Right hindlimb (tissue), 1 donor: Measurements from ENCODE around the gene NFKB1.
A peak's percentile ranks its signal among the peaks of the same experiment; 100 is the strongest.

ENCODE experiments used
- DNase-seq: peaks from one replicate; pipeline ENCODE4 v3.0.0-alpha.2; 2018

The NFKB1 gene

DNA sequence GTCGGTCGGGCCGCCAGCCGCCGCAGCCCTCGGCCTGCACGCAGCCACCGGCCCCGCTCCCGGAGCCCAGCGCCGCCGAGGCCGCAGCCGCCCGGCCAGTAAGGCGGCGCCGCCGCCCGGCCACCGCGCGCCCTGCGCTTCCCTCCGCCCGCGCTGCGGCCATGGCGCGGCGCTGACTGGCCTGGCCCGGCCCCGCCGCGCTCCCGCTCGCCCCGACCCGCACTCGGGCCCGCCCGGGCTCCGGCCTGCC, 213 bp downstream of the NFKB1 start:
- DNase-seq, result no peak

DNA sequence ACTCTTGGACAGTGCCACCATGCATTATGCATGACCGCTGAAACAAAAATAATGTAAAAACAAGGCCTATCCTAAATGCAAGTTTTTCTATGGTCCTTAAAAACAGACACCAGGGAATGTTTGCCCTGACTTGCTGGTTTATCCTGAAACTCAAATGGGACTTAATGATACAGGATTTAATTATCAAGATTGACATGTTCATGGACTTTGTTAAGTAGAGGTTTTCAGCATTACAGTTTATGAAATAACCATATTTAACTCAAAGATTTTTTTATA, 1.3 kb downstream of the NFKB1 start:
- no peak for DNase-seq

DNA sequence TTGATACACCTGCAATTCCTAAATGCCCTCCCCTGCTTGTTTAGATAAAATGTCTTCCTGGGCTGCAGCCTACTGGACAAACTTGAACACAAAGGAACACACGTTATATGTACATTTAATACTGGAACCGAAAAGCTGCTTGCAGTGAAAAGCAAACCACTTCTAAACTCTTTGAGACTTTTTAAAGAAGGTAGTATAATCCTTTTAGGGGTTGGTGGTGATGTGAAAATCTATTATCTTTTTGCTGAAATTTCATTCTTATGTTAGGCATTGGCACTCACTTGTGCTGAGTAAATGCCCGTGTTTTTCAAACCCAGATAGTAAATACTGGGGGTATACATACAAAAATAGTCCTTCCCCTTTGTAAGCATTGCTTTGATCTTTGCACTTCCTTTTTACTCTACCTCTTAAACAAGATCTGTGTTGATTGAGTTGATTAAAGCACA, 2.2 kb downstream of the NFKB1 start:
- no peak for DNase-seq

DNA sequence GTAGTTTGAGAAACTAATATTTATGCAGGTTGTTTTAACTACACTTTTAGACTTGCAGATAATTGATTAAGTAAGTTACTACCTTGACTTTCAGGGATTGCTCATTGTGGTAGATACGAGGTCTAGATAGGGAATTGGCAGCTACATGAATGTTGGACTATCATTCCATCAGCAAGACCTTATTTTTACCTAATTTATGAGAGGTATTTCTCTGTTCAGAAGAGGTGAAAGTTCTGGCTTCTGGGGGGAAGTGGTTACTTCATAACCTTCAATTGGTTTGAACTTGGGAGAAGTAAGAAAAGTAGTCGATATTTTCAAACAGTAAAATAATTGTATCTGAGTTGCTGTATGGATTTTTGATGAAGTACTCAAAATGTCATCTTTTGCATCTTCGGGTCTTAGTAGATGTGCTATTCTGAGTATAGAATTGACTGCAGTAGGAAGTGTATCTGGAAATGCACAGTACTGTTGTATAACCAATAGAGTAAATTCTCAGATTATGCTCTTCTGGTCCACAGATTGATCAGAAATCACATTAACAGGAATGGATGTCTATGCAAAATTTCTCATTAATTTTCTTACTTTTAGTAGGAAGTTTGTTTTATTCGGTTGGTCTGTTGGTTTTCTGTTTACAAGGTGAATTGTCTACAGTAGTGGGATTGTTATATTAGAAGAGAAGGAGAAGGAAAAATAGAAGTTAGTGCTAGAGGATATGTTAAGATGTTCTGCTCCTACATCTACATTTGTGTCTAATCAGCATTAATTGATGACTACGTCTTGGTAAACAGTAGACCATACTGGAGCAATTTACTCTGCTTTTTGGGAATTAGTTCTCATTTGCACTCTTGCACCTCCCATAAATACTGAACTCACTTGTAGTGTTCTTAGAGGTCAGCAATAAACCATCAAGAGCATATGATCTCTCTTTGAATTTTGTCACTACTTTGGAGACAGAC, 3.0 kb downstream of the NFKB1 start:
- no peak for DNase-seq

DNA sequence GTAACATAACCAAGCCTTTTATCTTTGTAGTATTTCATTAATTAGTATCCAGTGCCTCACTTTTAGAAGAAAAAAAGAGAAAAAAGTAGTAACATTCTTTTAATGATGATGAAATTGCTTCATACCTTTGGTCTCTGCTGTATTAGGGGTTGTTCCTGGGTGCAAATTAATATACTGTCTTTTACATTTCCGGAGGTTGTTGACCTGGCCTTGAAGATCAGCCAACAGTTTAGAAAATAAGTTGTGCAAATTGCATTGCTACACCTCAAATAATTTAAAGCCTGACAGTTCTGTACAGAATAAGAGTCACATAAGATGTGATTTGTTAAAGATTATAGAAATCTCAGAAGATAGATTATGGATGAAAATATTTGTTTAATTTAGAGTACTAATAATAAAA, 3.8 kb downstream of the NFKB1 start:
- no peak for DNase-seq

DNA sequence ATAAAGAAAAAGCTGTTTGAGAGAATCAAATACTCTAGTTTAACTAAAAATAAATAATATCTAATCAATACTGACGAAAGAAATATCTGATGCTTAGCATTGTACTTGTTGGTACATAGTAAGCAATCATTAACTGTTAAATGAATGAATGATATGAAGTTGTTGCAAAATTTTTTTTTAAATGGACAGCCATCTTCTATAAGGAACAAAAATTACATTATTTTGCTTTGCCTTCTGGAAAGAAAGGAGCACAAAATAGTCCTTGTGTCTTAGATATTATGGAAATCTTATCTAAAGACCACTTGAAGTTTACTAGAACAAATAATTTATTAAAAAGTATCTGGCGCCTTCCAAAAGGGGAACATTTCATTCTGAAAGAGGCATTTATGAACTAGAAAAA, 4.5 kb downstream of the NFKB1 start:
- DNase-seq, result no peak

DNA sequence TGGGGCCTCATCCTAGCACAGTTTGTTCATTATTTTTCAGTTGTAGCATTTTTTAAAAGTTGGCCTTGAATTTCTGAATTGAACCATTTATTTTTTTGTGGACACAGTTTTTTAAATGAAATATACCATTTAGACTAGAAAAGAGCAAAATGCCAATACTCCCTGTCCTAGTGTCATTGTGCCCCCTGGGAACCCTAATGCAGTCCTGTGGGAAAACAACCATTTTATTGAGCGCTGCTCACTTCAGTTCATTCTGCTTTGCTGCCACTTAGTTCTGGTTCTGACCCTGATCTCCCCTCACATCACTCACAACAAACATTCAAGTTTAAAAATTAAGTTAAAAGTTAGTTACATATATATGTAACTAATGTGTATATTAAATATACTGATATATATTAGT, 5.4 kb downstream of the NFKB1 start:
- no peak for DNase-seq

DNA sequence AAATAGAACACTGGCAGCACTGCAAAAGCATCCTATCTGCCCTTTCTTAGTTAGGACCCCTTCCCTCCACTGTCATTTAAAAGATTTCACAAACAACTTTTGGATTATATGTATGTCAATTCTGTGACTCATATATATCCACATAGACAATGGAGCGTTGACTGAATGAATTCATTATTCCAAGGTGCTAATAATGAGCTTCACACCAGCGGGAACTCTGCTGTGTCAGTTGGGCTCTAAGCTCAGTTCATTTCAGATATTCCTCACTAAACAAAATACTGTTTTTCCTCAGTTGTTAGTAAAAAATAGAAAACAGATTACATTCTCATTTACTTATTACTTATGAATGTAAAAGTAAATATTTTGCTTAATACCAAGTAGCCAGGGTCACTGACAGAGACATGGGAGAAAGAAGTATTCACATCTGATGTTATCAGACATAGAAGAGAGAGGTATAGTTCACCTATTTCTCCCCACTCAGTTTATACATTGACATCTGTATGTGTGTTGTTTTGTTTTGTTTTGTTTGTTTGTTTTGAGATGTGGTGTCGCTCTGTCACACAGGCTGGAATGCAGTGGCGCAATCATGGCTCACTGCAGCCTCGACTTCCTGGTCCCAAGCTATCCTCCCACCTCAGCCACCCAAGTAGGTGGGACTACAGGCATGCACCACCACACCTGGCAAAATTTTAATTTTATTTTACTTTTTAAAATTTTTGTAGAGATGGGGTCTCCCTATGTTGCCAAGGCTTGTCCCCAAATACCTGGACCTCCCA, 10.9 kb downstream of the NFKB1 start:
- DNase-seq, result no peak

DNA sequence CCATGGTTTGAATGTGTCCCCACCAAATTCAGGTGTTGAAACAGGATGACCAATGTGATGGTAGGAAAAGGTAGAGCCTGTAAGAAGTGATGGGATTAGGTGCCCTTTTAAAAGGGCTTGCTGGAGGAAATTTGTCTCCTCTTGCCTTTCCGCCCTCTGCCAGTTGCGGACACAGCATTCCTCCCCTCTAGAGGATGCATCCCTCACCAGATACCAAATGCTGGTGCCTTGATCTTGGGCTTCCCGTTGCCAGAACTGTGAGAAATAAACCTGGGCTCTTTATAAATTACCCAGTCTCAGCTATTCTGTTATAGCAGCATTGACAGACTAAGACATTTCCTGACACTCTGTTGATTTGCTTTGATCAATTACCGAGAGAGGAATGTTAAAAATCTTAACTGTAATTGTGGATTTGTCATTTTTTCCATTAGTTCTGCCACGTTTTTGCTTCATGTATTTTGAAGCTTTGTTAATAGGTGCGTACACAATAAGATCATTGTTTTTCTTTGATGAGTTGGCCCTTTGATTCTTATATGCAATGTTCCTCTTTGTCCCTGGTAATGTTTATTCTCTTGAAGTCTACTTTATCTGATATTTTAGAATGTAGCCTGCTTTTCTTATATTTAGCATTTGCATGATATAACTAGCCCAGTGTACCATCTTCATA, 13.3 kb downstream of the NFKB1 start:
- no peak for DNase-seq

DNA sequence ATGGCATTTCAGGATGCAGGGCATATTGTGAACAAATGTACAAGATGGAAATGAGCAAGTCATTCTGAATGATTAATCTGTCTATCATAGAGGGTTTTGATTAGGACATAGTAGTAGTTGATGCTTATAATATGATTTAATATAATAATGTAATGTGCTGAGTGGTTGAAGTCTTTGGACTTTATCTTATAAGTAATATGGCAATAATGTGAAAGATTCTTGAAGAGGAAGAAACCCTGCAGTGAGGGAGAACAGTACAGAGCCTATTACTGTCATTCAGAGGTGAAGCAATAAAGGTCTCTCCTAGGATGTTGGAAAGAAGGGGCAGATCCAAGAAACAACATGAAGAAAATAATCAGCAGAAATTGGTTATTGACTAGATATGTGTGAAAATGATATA, 16.6 kb downstream of the NFKB1 start:
- DNase-seq, result no peak

DNA sequence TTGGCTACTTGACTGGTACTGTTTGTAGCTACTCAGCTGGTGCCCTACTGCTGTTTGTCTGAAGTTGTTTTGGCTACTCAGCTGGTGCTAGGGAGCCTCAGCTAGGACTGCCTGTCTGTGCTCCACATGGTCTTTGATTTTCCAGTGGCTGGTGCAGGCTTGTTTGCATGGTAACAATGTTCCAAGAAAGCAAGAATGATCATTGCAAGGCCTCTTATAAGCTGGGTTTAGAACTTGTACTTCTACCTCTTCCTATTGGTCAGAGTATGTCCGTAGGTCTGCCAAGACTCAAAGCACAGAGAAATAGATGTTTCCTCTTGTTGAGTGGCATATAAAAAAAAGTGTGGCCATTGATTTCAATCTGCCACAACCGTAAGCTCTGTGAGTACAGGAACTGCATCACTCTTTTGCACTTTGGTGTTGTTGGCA, 17.6 kb downstream of the NFKB1 start:
- DNase-seq, result no peak

DNA sequence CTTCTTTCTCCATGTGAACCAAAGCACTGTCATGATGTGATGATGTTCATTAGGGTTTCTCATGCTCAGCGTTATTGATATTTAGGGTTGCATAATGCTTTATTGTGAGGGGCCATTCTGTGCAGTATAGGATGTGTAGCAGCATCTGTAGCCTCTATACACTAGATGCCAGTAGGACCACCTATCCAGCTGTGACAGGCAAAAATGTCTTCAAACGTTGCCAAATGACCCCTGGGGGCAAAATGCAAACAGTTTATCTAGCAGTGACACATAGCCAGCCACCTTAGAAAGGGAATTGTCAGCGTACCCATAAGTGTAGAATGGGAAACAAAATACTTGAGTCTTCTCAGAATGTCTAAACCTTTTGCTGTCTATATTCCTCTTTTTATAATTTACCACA, 18.8 kb downstream of the NFKB1 start:
- no peak for DNase-seq

DNA sequence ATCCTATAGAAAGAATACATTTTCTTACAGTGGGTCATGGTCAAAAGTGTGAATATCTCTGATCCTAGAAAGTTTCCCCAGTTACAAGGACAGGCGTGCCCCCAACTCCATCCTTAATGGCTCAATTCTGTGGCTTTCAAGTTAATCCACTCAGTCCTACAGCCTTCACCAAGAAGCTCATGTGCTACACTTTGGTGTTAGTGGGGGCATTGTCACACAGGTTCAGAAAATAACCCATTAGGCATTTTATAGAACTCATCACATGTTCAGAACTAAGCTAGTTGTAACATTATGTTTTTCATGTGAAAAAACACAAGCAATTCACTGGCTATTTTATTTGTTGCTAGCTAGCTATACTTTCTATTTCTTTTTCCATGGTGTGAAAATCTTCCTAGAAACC, 20.4 kb downstream of the NFKB1 start:
- no peak for DNase-seq

DNA sequence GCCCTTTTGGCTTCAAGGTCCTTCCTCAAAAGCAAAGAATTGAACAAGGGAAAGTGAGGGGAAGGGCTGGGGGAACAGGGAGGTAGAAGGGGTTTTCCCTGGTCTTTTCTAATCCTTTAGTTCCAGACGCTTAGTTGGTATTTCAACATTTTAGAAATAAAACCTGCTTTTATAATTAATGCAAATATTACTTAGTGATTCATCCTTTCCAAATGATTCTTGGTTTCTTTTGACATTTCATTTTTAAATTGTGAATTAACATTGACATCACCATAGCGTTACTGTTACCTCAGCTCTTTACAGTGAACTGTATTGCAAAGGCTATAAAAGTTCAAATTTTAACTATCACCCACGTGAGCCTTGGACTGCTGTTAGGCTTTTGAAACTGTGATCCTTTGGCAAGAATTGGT, 20.9 kb downstream of the NFKB1 start:
- no peak for DNase-seq

DNA sequence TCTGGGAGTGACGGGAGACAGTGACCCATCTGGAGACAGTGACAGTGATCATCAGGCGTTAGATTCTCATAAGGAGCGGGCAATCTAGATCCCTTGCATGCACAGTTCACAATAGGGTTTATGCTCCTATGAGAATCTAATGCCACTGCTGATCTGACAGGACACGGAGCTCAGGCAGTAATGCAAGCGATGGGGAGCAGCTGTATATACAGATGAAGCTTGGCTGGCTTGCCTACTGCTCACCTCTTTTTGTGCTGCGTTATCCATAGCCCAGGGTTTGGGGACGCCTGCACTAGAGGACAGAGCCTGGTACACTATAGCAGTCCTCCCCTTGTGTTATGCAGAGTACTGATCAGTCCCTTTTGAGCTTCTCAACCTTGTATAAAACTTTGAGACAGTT, 23.5 kb downstream of the NFKB1 start:
- DNase-seq, result peak; percentile 21

DNA sequence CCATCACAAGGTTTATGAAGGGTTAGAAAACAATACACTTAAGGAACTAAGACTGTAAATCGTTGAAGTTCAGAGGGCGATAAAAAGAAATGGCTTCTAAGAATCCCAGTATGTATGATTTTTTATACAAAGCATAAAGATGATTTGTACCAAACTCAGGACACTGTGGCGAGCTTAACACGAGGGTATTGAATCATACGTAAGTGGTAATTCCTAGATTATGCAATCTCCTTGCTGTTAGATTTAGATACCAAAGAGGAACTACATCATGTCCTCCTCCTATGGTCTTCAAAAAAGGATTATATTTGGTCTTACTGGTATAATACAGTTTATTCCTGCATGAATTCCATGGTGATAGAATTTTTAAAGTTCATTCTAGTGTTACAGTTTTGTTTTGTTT, 23.9 kb downstream of the NFKB1 start:
- no peak for DNase-seq

DNA sequence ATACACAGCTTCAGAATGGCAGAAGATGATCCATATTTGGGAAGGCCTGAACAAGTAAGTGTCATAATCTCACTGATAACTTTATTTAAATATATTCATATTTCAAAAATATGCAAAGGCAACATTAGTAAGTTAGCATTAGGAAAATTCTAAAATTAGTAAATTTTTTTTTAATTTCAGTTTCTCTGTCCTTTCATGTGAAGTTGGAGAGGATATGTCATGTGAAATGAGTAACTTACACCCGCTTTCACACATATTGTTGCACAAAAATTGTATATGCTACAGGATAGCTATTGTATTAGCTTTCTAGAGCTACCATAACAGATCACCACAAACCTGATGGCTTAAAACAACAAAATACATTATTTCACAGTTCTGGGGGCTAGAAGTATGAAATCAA, 24.3 kb downstream of the NFKB1 start:
- DNase-seq, result no peak

DNA sequence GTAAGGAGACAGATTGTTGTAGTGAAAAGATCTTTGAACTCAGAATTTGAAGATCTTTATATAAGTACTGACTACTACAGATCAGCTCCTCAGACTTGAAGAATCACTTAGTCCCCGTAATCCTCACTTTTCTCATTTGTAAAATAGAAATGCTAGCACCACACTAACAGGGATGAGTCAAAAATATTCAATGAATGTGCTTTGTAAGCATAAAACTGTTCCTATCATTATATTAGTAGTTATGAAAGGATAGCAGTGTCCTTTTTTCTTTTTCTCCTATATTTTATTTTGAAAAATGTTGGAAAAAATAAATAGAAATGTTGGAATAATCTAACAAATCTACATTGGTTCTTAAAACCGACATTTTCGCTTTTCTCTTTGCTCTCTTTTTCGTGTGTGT, 25.4 kb downstream of the NFKB1 start:
- DNase-seq, result no peak

DNA sequence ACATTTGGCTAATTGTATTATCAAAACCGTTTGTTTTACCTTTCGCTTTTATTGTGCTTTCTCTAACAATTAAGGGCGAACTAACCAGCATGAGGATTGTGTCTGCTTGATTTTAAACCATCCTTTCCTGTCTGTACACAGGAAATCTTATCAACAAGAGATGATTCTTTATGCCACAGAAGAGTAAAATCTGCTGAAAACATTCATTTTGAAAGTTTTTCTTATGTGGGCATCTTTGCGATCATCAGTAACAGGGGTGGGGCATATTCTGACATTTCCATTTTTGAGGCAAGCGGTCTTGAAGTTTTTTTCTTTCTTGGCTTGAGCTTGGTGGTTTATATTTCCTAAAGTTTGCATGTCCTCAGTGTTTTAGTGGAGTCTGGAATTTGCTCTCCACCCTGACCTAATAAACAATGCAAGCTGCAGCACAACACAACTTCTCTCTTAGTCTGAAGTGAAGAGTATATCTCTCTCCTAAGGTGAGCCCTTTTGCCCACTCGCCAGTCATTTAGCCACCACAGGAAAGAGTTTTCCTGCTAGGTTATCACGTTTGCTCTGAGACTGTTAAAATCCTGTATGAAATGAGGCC, 26.6 kb downstream of the NFKB1 start:
- DNase-seq, result no peak

DNA sequence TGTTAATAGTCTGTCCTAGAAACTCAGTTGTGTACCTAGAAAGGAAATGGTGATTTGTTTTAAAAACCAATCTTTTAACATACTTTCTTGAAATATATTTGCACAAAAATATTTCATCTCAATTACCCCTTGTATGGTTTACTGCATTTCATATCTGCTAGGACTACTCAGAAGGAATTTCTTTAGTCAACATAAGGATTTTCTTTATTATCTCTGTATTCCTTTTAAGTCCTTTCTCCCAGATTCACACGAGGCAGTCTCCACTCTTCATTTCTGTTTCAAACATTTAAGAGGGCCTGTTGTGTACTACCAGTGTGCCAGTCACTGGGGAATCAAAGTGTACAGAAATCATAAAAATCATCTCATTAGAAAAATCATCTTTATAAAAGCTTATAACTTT, 28.8 kb downstream of the NFKB1 start:
- no peak for DNase-seq

DNA sequence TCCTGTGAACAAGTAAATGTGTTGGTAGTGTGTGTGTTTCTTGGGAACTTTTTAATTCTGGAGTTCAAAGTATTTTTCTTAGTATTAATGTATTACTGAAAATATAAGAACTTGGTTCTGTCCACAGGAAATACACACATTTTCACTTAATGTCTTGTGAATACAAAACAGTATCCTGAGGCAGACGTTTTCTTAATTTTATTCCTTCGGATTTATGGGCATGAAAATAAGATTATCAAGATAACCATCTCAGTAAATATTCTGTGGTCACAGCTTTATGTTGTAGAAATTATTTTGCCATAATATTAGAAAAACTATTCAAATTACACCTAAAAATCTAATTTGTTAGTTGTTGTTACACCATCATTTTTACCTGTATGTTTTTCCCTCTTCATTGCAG, 29.8 kb downstream of the NFKB1 start:
- no peak for DNase-seq

DNA sequence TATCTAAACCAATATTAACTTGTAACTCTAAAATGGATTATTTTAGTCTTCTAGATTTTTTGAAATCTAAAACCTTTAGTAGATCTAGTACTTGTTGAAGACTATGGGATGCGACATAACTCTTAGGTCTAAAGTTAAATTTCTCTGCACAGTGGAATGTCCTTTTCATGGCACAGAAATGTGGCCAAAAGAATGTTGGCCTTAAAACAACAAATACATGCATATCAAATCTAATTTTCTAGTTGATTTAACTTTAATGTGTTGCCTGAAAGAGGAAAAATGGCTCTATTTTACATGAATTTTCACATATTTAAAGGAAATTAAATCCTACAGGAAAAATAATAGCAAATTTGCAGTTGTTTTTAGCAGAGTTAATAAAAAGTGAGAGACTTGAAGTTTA, 30.3 kb downstream of the NFKB1 start:
- DNase-seq, result no peak

DNA sequence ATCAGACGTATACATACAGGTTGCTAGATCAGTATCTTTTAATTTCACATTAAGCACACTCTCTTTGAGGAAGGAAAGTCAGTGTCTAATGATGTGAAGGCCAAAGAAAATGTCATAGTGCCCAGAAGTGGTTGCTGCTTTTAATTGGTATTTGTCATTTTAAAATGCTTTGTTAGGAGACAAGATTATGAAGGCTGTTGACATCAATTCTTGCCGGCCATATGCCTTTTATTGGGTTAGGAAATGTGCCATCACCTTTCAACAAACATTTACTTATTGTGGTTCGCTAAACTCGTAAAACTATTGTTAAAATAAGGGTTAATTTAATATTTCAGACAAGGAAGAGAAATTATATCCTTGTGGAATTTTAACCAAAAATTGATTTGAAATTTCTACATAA, 32.2 kb downstream of the NFKB1 start:
- DNase-seq, result no peak

DNA sequence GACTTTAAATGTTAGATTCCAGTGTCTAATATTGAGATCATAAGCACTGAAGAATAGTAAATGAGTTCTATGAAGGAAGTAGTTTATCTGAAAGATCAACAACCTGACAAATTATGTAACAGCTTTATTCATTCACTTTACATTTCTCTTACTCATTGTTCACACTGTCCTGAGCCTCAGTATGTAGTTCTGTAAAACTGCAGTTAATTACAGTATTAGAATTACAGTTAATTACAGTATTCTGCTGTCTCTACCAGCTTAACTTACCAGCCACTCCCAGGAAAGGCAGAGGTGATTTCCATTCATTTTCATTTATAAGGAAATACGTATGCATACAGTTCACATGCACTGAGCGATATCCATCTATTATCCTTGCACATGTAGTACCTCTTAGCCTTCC, 32.7 kb downstream of the NFKB1 start:
- no peak for DNase-seq
